Stimulated activated naive CD4-positive, alpha-beta T cell (primary cell): ENCODE results near the gene BPIFB6.

Experiments
- DNase-seq, 6 experiments: peaks; one replicate each; lab custom pipeline; 2025; lab: John Stamatoyannopoulos, UW

BPIFB6 gene, protein sequence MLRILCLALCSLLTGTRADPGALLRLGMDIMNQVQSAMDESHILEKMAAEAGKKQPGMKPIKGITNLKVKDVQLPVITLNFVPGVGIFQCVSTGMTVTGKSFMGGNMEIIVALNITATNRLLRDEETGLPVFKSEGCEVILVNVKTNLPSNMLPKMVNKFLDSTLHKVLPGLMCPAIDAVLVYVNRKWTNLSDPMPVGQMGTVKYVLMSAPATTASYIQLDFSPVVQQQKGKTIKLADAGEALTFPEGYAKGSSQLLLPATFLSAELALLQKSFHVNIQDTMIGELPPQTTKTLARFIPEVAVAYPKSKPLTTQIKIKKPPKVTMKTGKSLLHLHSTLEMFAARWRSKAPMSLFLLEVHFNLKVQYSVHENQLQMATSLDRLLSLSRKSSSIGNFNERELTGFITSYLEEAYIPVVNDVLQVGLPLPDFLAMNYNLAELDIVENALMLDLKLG

GRCh38 chr20:33031531-33031930 is at the start of gene BPIFB6:
BPIFB6 (plus strand) TSS chr20:33031648; CDS start chr20:33031648, 0 bp downstream.
- DNase-seq, result no peak

- DNase-seq, result no peak
These were observed 48.6 kb upstream of the BPIFB6 start for GRCh38 chr20:32982617-32983458.

DNA sequence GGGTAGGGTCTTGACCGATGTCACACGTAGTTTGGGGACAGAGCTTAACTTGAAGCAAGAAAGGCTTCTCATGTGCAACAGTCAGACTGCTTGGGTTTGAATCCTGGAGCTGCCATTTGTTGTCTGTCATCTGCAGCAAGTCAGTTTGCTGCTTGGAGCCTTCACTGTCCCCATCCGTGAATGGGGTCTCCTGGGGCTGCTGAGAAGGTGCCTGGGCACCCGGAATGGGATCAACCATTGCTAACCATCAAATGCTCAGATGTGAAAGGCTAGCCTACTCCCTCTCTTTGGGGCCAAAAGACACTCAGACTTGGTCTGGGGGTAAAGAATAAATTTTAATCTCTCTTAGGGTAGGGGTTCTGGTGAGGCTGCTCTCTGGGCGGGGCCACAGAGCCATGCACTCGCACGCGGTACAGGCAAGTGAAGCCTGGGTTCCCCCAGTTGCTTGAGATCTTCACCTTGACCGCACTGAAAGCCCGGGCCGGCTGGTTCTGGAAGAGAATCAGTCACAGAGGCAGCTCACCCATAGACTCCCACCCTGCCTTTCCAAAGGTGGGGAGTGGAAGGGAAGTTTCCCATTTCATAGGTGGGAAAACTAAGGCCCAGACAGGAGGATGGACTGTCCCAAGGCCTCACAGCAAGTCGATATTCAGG is 47.9 kb upstream of the BPIFB6 start:
- no peak for DNase-seq

DNA sequence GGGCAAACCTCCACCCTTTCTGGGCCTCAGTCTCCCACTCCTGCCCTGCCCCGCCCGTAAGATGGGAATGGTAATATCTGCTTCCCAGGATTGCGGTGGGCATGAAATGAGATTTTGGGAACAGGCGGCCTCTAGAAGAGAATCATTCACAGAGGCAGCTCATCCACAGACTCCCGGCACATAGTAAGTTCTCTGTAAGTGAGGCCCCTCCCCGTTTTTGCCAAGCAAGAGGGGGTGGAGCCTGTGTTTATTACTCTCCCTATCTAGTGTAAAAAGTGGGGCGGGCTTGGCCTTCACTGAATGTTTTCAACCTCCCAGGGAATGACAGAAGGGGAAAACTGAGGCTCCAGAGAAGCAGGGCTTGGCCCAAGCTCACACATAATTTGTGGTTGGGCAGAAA is 47.3 kb upstream of the BPIFB6 start:
- no peak for DNase-seq

DNA sequence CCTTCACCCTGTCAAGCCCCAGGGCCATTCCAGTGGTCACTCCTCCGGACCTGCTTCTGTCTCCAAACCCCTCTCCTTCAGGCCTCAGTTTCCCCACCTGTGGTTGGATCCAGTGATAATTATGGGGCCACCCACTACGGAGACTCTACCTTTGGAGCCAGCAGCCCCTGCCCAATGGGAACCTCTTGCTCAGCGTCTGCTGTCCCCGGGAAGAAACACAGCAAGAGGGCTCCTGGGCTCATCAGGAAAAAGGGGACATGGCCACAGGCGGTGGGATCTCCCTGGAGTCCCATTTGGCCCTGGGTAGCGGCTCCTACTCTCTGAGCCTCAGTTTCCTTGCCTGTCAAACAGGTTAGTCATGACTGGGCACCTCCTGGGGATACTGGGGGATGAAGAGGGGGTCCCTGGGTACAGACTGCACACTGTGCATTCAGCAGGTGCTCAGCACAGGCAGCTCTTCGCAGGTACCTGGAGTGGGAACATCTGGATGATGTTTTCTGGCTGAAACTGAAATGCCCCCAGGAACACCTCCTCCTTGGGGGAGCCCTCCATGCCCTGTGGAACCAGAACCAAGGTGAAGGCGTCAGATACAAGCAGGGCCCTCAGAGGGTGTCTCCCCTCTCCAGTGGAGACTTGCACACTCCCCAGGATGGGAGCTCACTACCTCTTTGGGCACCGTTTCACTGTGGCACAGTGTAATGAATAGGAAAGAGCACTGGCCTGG is 46.7 kb upstream of the BPIFB6 start:
- DNase-seq, result no peak

GRCh38 chr20:32985596-32985995 is 45.9 kb upstream of the BPIFB6 start:
- DNase-seq, result no peak

DNA sequence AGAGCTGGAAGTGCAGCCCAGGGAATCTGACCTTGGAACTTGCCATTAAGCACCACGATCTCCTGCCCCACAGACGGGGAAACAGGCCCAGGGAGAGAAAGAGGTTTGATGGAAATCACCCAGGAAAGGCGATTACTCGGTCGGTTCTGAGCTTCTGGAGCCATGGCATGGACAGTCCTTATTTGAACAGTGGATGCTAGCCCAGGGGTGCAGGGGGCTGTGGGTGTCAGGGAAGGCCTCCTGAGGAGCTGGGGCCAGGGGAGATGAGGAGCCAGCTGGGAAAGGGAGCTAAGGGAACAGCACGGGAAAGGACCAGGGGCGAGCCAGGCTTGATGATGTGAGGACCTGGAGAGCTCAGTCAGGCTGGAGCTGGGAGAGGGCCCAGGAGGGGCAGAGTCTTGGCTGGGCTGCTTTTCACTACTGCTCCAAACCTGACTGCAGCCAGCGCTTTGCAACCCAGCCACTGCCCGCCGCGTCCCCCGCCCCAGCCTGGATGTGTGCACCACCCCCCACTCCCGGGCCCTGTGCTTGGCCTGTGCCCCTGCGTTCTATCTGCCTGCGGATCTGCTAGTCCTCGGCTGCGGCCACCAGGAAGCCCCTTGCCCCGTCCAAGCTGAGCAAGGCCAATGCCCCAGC is 45.0 kb upstream of the BPIFB6 start:
- no peak for DNase-seq

DNA sequence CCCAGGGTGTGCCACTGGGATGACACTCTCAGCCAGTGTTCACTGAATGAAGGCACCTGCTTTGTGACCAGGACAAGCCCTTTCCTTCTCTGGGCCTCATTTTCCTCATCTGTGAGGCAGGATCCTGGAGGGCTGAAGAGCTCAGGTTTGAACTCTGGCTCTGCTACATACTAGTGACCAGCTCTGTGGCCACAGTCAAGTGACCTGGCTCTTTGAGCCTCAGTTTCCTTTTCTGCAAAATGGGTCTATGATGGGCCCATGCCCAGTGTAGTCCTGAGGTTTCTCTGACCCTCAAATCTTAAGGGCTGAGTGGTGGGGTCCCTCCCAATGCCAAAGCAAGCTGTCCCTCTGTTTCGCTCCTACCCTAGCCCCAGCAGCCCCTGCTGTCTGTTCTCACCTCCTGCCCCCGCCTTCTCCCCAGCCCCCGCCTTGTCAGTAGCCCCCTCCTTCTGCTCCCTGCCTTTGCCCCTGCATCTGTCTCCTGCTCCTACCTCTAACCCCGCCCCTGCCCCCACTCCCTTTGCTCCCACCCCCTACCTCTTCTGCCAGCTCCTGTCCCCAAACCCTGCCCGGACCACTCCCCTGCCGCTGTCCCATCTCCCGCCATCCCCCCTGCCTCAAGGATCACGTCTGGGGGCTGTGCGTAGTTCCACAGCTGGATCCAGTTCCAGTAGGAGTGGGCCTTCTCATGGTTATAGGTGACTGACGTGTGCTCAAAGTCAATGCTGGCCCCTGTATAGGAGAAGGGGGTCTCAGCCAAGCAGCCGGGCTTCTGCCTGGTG is 44.2 kb upstream of the BPIFB6 start:
- DNase-seq, result no peak

DNA sequence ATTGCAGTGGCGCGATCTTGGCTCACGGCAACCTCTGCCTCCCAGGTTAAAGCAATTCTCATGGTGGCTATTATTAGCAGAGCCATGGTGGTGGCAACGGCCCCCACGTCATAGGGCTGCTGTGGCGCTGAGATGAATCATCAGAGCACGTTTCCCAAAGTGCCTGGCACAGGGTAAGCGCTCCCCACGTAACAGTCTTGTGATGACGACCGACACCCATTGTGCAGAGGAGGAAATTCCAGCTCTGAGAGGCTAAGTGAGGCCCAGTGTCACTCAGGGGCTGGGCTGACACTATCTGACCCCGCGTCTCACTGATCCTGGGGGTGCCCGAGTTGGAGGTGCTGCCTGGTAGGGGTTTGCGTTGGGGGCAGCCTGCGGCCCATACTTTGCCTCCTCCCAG is 43.4 kb upstream of the BPIFB6 start:
- no peak for DNase-seq

GRCh38 chr20:32989507-32990283 is 41.8 kb upstream of the BPIFB6 start:
- DNase-seq, result no peak

- DNase-seq, result no peak
These were observed 41.0 kb upstream of the BPIFB6 start for GRCh38 chr20:32990426-32990825.

DNA sequence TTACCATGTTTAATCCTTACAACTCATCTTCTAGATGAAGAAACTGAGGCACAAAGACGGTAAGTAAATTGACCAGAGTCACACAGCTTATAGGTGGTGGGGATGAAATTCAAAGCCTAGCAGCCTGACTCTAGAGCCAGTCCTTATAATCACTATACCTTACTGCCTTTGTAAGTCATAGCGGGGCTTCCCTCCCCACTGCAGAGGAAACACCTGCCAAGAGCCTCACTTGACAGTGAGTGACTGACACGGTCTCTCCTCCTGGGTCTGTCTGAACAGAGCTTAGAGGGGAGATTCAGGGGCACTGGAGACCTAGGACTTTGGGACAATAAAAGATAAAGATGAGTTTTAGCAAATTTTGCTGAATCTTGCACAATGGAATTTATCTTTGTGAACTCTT is 40.1 kb upstream of the BPIFB6 start:
- DNase-seq, result peak in 3 of 6 experiments; percentile 10 to 20 (median 14)

DNA sequence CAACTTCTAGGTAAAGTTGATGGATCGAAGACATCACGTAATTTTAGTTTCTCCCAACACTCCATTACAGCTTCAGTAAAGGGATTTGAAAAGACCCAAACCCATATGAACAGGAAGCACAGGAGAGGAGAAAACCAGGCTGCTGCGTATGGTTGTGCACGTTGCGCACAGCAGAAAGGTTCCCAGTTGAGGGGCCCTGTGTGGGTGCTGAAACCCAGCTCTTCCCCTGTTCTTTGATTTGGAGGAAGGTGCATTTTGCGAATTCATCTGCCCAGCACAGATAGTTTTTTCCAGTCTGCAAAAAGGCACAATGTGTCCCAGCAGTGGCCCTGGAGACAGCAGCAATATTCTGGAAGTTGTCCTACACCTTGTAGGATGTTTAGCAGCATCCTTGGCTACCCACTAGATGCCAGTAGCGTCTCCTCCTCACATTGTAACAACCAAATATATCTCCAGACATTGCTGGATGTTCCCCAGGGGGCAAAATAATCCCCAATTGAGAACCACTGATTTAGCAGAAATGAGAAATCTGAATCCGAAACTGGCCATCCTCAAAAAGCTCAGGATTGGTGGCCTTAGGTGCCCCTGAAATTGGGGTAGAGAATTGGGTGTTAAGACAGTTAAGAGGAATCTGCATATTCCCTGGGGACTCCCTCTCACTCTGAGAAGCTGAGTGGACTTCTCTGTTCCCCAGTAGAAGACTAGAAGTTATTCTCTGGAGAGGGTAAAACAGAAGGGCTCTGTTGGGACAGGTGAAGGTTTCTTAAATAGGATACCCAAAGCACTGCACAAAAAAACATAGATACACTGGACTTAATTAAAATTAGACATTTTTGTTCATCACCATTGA is 39.4 kb upstream of the BPIFB6 start:
- no peak for DNase-seq

GRCh38 chr20:32993496-32994050 is 37.9 kb upstream of the BPIFB6 start:
- peak in 3 of 6 experiments; percentile 17 to 42 (median 36) for DNase-seq

DNA sequence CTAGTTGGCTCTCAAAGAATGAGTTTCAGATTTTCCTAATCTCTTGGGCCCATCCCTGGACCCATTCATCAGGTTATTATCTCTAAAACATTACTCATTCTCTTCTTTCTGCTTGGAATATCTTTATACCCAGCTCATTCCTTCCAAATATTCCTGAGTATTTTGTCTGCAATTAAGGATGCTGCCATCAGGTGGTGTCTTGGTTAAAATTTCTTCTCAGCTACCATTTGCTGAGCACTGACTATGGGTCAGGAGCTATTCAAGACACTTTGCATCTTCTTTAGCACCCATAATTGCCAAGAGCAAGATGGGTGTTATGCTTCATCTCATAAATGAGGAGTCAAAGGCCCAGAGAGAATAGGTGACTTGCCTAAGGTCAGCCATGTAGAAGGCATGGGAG is 35.6 kb upstream of the BPIFB6 start:
- DNase-seq, result no peak

- no peak for DNase-seq
These were observed 34.0 kb upstream of the BPIFB6 start for GRCh38 chr20:32997431-32997830.

- no peak for DNase-seq
These were observed 31.7 kb upstream of the BPIFB6 start for GRCh38 chr20:32999603-33000250.
